SK-N-SH (cell line): ENCODE results near the gene NOD2.

Experiments used
- CHD2 ChIP-seq: fragments of 150-350 bp; IDR thresholded peaks from 2 replicates; pipeline ENCODE4 v1.6.1; 2018; ENCODE audit warnings: low read length; ENCODE audit not compliant: partially characterized antibody
- FOXJ3 ChIP-seq: sonication (generic); formaldehyde crosslinking; IDR thresholded peaks from 2 replicates; pipeline ENCODE4 v1.5.1; 2020; ENCODE audit warnings: mild to moderate bottlenecking, missing genetic modification reagents
- SIN3A ChIP-seq: IDR thresholded peaks from 2 replicates; pipeline ENCODE4 v1.6.1; 2012; ENCODE audit warnings: low read depth, mild to moderate bottlenecking, low read length, moderate library complexity, borderline replicate concordance
- TAF1 ChIP-seq: IDR thresholded peaks from 2 replicates; pipeline ENCODE4 v1.6.1; 2012; ENCODE audit warnings: low read depth, mild to moderate bottlenecking, low read length, moderate library complexity, borderline replicate concordance
- TF ChIP-seq, protein P1 (sequence below): fragments of 200-600 bp; sonication (generic); IDR thresholded peaks from 2 replicates; pipeline ENCODE4 v1.6.1; 2017; ENCODE audit warnings: antibody characterized with exemption, mild to moderate bottlenecking, moderate library complexity
- TF ChIP-seq, protein P2 (sequence below): fragments of 150-350 bp; IDR thresholded peaks from 2 replicates; pipeline ENCODE4 v1.6.1; 2017; ENCODE audit warnings: antibody characterized with exemption, low read length, low read depth, borderline replicate concordance

DNA sequence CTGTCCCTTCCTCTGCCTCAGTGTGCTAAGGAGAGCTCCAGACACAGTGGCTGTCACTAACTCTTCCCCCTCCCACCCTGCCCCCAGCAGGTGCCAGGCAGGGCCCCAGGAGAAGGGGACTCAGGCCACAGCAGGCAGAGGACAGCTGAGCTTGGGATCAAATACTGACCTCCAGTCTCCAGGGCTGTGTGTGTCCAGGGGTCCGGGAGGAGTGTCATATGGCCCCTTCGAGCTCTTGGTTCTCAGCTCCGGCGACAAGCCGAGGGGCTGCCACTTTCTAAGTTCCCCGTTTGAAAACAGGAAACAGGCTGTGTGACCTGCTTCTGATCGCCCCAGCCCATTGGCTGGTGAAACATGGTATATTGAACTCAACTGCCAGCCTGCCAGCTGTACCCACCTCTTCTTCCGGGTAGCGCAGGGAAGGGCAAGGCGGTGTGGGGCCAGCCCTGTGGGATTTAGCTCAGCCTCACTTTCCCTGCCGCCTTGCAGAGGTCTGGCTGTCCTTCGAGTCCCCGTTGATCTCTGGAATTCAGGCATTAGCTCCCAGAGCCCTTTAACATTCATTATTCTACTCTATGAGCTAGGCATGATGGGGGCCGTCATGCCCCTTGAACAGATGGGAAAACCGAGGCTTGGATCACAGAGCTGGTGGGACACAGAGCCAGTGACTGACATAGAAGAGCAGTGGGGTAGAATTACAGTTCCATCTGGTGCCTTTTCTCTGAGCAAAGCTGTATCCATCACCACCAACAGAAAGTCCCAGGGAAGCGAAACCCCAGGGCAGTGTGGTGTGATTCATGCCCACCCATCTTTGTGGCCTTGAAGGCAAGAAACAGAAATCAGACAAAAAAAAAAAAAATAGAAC is 12.2 kb upstream of the NOD2 start, which contains the start of gene SNX20:
- TF ChIP-seq, protein P1, sequence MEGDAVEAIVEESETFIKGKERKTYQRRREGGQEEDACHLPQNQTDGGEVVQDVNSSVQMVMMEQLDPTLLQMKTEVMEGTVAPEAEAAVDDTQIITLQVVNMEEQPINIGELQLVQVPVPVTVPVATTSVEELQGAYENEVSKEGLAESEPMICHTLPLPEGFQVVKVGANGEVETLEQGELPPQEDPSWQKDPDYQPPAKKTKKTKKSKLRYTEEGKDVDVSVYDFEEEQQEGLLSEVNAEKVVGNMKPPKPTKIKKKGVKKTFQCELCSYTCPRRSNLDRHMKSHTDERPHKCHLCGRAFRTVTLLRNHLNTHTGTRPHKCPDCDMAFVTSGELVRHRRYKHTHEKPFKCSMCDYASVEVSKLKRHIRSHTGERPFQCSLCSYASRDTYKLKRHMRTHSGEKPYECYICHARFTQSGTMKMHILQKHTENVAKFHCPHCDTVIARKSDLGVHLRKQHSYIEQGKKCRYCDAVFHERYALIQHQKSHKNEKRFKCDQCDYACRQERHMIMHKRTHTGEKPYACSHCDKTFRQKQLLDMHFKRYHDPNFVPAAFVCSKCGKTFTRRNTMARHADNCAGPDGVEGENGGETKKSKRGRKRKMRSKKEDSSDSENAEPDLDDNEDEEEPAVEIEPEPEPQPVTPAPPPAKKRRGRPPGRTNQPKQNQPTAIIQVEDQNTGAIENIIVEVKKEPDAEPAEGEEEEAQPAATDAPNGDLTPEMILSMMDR: no peak
- TF ChIP-seq, protein P2, sequence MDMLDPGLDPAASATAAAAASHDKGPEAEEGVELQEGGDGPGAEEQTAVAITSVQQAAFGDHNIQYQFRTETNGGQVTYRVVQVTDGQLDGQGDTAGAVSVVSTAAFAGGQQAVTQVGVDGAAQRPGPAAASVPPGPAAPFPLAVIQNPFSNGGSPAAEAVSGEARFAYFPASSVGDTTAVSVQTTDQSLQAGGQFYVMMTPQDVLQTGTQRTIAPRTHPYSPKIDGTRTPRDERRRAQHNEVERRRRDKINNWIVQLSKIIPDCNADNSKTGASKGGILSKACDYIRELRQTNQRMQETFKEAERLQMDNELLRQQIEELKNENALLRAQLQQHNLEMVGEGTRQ: no peak
- no peak for TF ChIP-seq FOXJ3 (CRISPR knock-in tag)
- TF ChIP-seq TAF1: no peak
- TF ChIP-seq CHD2: no peak
- TF ChIP-seq SIN3A: no peak
